HEK293 (cell line): ENCODE results near the gene DCAF5.

Experiments
- GLI2 ChIP-seq: fragments of 450-650 bp; formaldehyde crosslinking; IDR thresholded peaks from 2 replicates; pipeline ENCODE4; 2017; ENCODE audit warnings: missing biosample characterization, missing genetic modification characterization, low read depth, borderline replicate concordance
- GLI4 ChIP-seq: fragments of 450-650 bp; formaldehyde crosslinking; IDR thresholded peaks from 2 replicates; pipeline ENCODE4 v1.5.1; 2016; ENCODE audit warnings: missing biosample characterization, missing genetic modification characterization
- GLIS2 ChIP-seq: fragments of 450-650 bp; formaldehyde crosslinking; IDR thresholded peaks from 2 replicates; pipeline ENCODE4 v1.5.1; 2016; ENCODE audit warnings: missing biosample characterization, missing genetic modification characterization
- HOXC10 ChIP-seq: sonication (generic); formaldehyde crosslinking; IDR thresholded peaks from 2 replicates; pipeline ENCODE4 v1.8.1; 2023; ENCODE audit warnings: mild to moderate bottlenecking, missing genetic modification reagents
- MEIS1 ChIP-seq: sonication (generic); formaldehyde crosslinking; IDR thresholded peaks from 2 replicates; pipeline ENCODE4 v1.8.1; 2022; ENCODE audit warnings: missing genetic modification reagents, mild to moderate bottlenecking, borderline replicate concordance
- PRDM1 ChIP-seq: fragments of 450-650 bp; formaldehyde crosslinking; IDR thresholded peaks from 2 replicates; pipeline ENCODE4; 2016; ENCODE audit warnings: missing biosample characterization, missing genetic modification characterization
- SALL2 ChIP-seq: fragments of 450-650 bp; formaldehyde crosslinking; IDR thresholded peaks from 2 replicates; pipeline ENCODE4 v1.5.0; 2017; ENCODE audit warnings: missing biosample characterization, mild to moderate bottlenecking, missing genetic modification characterization, borderline replicate concordance
- SCRT1 ChIP-seq: fragments of 450-650 bp; formaldehyde crosslinking; IDR thresholded peaks from 2 replicates; pipeline ENCODE4 v1.5.1; 2016; ENCODE audit warnings: missing biosample characterization, missing genetic modification characterization, borderline replicate concordance
- TCF7L2 ChIP-seq: IDR thresholded peaks from 2 replicates; pipeline ENCODE4 v1.6.1; 2011; ENCODE audit warnings: low read depth, mild to moderate bottlenecking, inconsistent platforms, low read length, moderate library complexity, borderline replicate concordance
- TRIM28 ChIP-seq: IDR thresholded peaks from 2 replicates; pipeline ENCODE4 v1.6.1; 2011; ENCODE audit warnings: low read length, control low read depth, borderline replicate concordance
- ZBTB10 ChIP-seq: fragments of 450-650 bp; formaldehyde crosslinking; IDR thresholded peaks from 2 replicates; pipeline ENCODE4 v1.5.1; 2016; ENCODE audit warnings: missing biosample characterization, missing genetic modification characterization
- ZBTB11 ChIP-seq: fragments of 450-650 bp; formaldehyde crosslinking; conservative IDR thresholded peaks from 2 replicates; pipeline ENCODE4 v1.5.1; 2016; ENCODE audit warnings: low read depth, missing biosample characterization, missing genetic modification characterization
- ZBTB7A ChIP-seq: fragments of 450-650 bp; formaldehyde crosslinking; IDR thresholded peaks from 2 replicates; pipeline ENCODE4 v1.5.1; 2016; ENCODE audit warnings: low read depth, missing biosample characterization, missing genetic modification characterization
- ZFP41 ChIP-seq: fragments of 450-650 bp; formaldehyde crosslinking; IDR thresholded peaks from 2 replicates; pipeline ENCODE4 v1.5.1; 2016; ENCODE audit warnings: missing biosample characterization, missing genetic modification characterization, borderline replicate concordance
- ZNF155 ChIP-seq: fragments of 450-650 bp; formaldehyde crosslinking; IDR thresholded peaks from 2 replicates; pipeline ENCODE4 v1.5.1; 2016; ENCODE audit warnings: missing biosample characterization, missing genetic modification characterization
- ZNF2 ChIP-seq: fragments of 450-650 bp; formaldehyde crosslinking; IDR thresholded peaks from 2 replicates; pipeline ENCODE4 v1.5.1; 2016; ENCODE audit warnings: missing biosample characterization, missing genetic modification characterization
- ZNF24 ChIP-seq: fragments of 450-650 bp; formaldehyde crosslinking; IDR thresholded peaks from 2 replicates; pipeline ENCODE4 v1.5.1; 2016; ENCODE audit warnings: missing biosample characterization, missing genetic modification characterization
- ZNF274 ChIP-seq, 2 experiments: fragments of 200-500 bp in 1 of 2; fragments of 450-650 bp in 1 of 2; sonication (Bioruptor generic) in 1 of 2; formaldehyde crosslinking in 1 of 2; IDR thresholded peaks; 2 replicates each; pipeline versions ENCODE4 v1.5.1 to v1.6.1; 2014 to 2016; ENCODE audit warnings: borderline replicate concordance in 1 of 2, inconsistent platforms in 1 of 2, low read length in 1 of 2, missing biosample characterization in 1 of 2, missing genetic modification characterization in 1 of 2
- ZNF311 ChIP-seq: fragments of 450-650 bp; formaldehyde crosslinking; IDR thresholded peaks from 2 replicates; pipeline ENCODE4 v1.5.1; 2017; ENCODE audit warnings: missing biosample characterization, missing genetic modification characterization, borderline replicate concordance
- ZNF37A ChIP-seq: fragments of 450-650 bp; IDR thresholded peaks from 2 replicates; pipeline ENCODE4 v1.5.1; 2018; ENCODE audit warnings: missing biosample characterization, missing genetic modification characterization
- ZNF404 ChIP-seq: fragments of 450-650 bp; formaldehyde crosslinking; IDR thresholded peaks from 2 replicates; pipeline ENCODE4 v1.5.1; 2017; ENCODE audit warnings: missing biosample characterization, missing genetic modification characterization
- ZNF521 ChIP-seq: fragments of 450-650 bp; formaldehyde crosslinking; IDR thresholded peaks from 2 replicates; pipeline ENCODE4 v1.5.1; 2017; ENCODE audit warnings: missing biosample characterization, mild to moderate bottlenecking, missing genetic modification characterization
- ZNF548 ChIP-seq: fragments of 450-650 bp; formaldehyde crosslinking; IDR thresholded peaks from 2 replicates; pipeline ENCODE4 v1.5.1; 2016; ENCODE audit warnings: missing biosample characterization, missing genetic modification characterization
- ZNF560 ChIP-seq: fragments of 450-650 bp; formaldehyde crosslinking; IDR thresholded peaks from 2 replicates; pipeline ENCODE4 v1.5.1; 2017; ENCODE audit warnings: missing biosample characterization, missing genetic modification characterization, borderline replicate concordance
- ZNF677 ChIP-seq: fragments of 450-650 bp; IDR thresholded peaks from 2 replicates; pipeline ENCODE4 v1.5.0; 2018; ENCODE audit warnings: missing biosample characterization, mild to moderate bottlenecking, missing genetic modification characterization, moderate library complexity
- ZNF692 ChIP-seq: fragments of 450-650 bp; formaldehyde crosslinking; IDR thresholded peaks from 2 replicates; pipeline ENCODE4 v1.5.1; 2016; ENCODE audit warnings: missing biosample characterization, missing genetic modification characterization
- ZNF707 ChIP-seq: fragments of 450-650 bp; formaldehyde crosslinking; IDR thresholded peaks from 2 replicates; pipeline ENCODE4 v1.5.1; 2016; ENCODE audit warnings: missing biosample characterization, missing genetic modification characterization
- ZNF785 ChIP-seq: fragments of 450-650 bp; formaldehyde crosslinking; IDR thresholded peaks from 2 replicates; pipeline ENCODE4 v1.5.1; 2016; ENCODE audit warnings: missing biosample characterization, missing genetic modification characterization
- TF ChIP-seq, protein P1 (sequence below): fragments of 450-650 bp; formaldehyde crosslinking; IDR thresholded peaks from 2 replicates; pipeline ENCODE4 v1.5.1; 2016; ENCODE audit warnings: missing biosample characterization, missing genetic modification characterization
- TF ChIP-seq, protein P2 (sequence below): fragments of 450-650 bp; IDR thresholded peaks from 2 replicates; pipeline ENCODE4 v1.5.1; 2018; ENCODE audit warnings: missing biosample characterization, mild to moderate bottlenecking, missing genetic modification characterization

The DCAF5 gene

GRCh38 chr14:69038455-69039287, 114.2 kb downstream of the DCAF5 start (continued):
- no peak for TF ChIP-seq ZNF274 (IDR thresholded peaks at IDR 0.05; ENCODE audit: low read length)
- no peak for TF ChIP-seq ZNF274 (tag by site-specific recombination; IDR thresholded peaks at IDR 0.05; ENCODE audit: borderline replicate concordance)
- no peak for TF ChIP-seq ZNF707 (tag by site-specific recombination)
- TF ChIP-seq ZNF311 (tag by site-specific recombination), result no peak
- TF ChIP-seq ZNF692, result no peak; the same call in 1 of the 2 replicates
- TF ChIP-seq TRIM28, result no peak
- 0 out of 2 replicates have a peak, but pooled peaks have one; percentile 52 for TF ChIP-seq GLIS2 (tag by site-specific recombination)
- no peak for TF ChIP-seq MEIS1
- no peak for TF ChIP-seq ZNF404 (tag by site-specific recombination)
- TF ChIP-seq GLI2 (tag by site-specific recombination), result no peak
- TF ChIP-seq ZNF37A (tag by site-specific recombination), result no peak
- TF ChIP-seq, protein P1, sequence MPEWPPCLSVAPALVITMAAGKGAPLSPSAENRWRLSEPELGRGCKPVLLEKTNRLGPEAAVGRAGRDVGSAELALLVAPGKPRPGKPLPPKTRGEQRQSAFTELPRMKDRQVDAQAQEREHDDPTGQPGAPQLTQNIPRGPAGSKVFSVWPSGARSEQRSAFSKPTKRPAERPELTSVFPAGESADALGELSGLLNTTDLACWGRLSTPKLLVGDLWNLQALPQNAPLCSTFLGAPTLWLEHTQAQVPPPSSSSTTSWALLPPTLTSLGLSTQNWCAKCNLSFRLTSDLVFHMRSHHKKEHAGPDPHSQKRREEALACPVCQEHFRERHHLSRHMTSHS (tag by site-specific recombination), result no peak
- no peak for TF ChIP-seq HOXC10 (CRISPR knock-in tag)
- no peak for TF ChIP-seq ZNF548 (tag by site-specific recombination)
- peak; percentile 47; the same call in 1 of the 2 replicates for TF ChIP-seq ZBTB10 (tag by site-specific recombination)
- TF ChIP-seq ZBTB7A (tag by site-specific recombination), result no peak
- 0 out of 2 replicates have a peak, but pooled peaks have one; percentile 44 for TF ChIP-seq ZNF24 (tag by site-specific recombination)
- TF ChIP-seq ZNF560 (tag by site-specific recombination), result no peak
- no peak for TF ChIP-seq ZNF155 (tag by site-specific recombination)
- no peak for TF ChIP-seq ZNF2 (tag by site-specific recombination)
- no peak for TF ChIP-seq GLI4
- no peak for TF ChIP-seq ZFP41 (tag by site-specific recombination)
- TF ChIP-seq TCF7L2, result no peak
- TF ChIP-seq ZNF785, result no peak
- TF ChIP-seq SCRT1, result no peak
- 0 out of 2 replicates have a peak, but pooled peaks have one; percentile 26 for TF ChIP-seq ZNF677
- TF ChIP-seq SALL2 (tag by site-specific recombination), result no peak
- 0 out of 2 replicates have a peak, but pooled peaks have one; percentile 10 for TF ChIP-seq PRDM1 (tag by site-specific recombination)
- TF ChIP-seq, protein P2, sequence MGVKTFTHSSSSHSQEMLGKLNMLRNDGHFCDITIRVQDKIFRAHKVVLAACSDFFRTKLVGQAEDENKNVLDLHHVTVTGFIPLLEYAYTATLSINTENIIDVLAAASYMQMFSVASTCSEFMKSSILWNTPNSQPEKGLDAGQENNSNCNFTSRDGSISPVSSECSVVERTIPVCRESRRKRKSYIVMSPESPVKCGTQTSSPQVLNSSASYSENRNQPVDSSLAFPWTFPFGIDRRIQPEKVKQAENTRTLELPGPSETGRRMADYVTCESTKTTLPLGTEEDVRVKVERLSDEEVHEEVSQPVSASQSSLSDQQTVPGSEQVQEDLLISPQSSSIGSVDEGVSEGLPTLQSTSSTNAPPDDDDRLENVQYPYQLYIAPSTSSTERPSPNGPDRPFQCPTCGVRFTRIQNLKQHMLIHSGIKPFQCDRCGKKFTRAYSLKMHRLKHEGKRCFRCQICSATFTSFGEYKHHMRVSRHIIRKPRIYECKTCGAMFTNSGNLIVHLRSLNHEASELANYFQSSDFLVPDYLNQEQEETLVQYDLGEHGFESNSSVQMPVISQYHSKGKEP (tag by site-specific recombination), result no peak
- no peak for TF ChIP-seq ZBTB11 (tag by site-specific recombination)
- TF ChIP-seq ZNF521 (tag by site-specific recombination), result no peak
